ENCODE data around the gene NDUFS4. TPM values are rescaled to one million over a fixed set of nuclear protein-coding genes. Genes with fewer than 3 reads are reported as not detected.

The NDUFS4 gene
- total RNA-seq, 4 donors from 2014 or later, result 78.5 to 120 (median 90.3) TPM

- Histone ChIP-seq H3K4me1 (peaks cover 10 to 21% (median 15%) of the 10 kb centered on the region in 4 donors), H3K27me3 (no peaks in the 10 kb centered on the region), H3K27ac (replicated peaks in 1 of 4) (no peak overlapping the region), H3K4me3 (no peak overlapping the region), H3K9me3 (no peaks in the 10 kb centered on the region), H3K36me3 (no peaks in the 10 kb centered on the region)
- intact Hi-C loops (cut with DNase I), result no loop called here
- WGBS, result 82% methylated on average over 4 of the region's 4 CpGs
- no peak for DNase-seq (ENCODE audit: extremely low spot score)
- TF ChIP-seq POLR2AphosphoS5 (IDR thresholded peaks at IDR 0.05) (no peak), EP300 (IDR thresholded peaks at IDR 0.05) (no peak), CTCF (IDR thresholded peaks at IDR 0.05) (no peak), POLR2A (IDR thresholded peaks at IDR 0.05; ENCODE audit: low read depth) (no peak)
Measured at GRCh38 chr5:53597894-53598293, 37.5 kb downstream of the NDUFS4 start.

GRCh38 chr5:53601570-53601969 lies 41.1 kb downstream of the NDUFS4 start:
- no peaks in the 10 kb centered on the region for H3K9me3 ChIP-seq
- H3K27me3 ChIP-seq, result no peaks in the 10 kb centered on the region
- TF ChIP-seq EP300 (IDR thresholded peaks at IDR 0.05) (no peak), POLR2AphosphoS5 (IDR thresholded peaks at IDR 0.05) (no peak), CTCF (IDR thresholded peaks at IDR 0.05) (no peak), POLR2A (IDR thresholded peaks at IDR 0.05; ENCODE audit: low read depth) (no peak)
- H3K4me3 ChIP-seq, result no peak overlapping the region
- WGBS, result 82% methylated on average over 5 of the region's 5 CpGs
- H3K27ac ChIP-seq (replicated peaks in 1 of 4), result no peak overlapping the region
- peaks cover 12 to 22% (median 17%) of the 10 kb centered on the region in 4 donors for H3K4me1 ChIP-seq
- DNase-seq (ENCODE audit: extremely low spot score), result no peak
- H3K36me3 ChIP-seq, result peaks cover 0 to 22% (median 14%) of the 10 kb centered on the region in 4 donors
- intact Hi-C loops (cut with DNase I), result no loop called here

GRCh38 chr5:53603009-53603687 lies 42.7 kb downstream of the NDUFS4 start:
- H3K27ac ChIP-seq (replicated peaks in 1 of 4), result no peak overlapping the region
- intact Hi-C loops (cut with DNase I), result no loop called here
- DNase-seq (ENCODE audit: extremely low spot score), result no peak
- H3K4me1 ChIP-seq, result peaks cover 12 to 22% (median 17%) of the 10 kb centered on the region in 4 donors
- TF ChIP-seq POLR2AphosphoS5 (IDR thresholded peaks at IDR 0.05) (no peak), CTCF (IDR thresholded peaks at IDR 0.05) (no peak), POLR2A (IDR thresholded peaks at IDR 0.05; ENCODE audit: low read depth) (no peak), EP300 (IDR thresholded peaks at IDR 0.05) (no peak)
- H3K9me3 ChIP-seq, result no peaks in the 10 kb centered on the region
- no peaks in the 10 kb centered on the region for H3K27me3 ChIP-seq
- WGBS, result 34% methylated on average over 6 of the region's 6 CpGs
- H3K4me3 ChIP-seq, result no peak overlapping the region
- H3K36me3 ChIP-seq, result peaks cover 0 to 33% (median 17%) of the 10 kb centered on the region in 4 donors

- H3K27ac ChIP-seq (replicated peaks in 1 of 4), result no peak overlapping the region
- peaks cover 0 to 38% (median 17%) of the 10 kb centered on the region in 4 donors for H3K36me3 ChIP-seq
- intact Hi-C loops (cut with DNase I), result no loop called here
- DNase-seq (ENCODE audit: extremely low spot score), result no peak
- H3K9me3 ChIP-seq, result no peaks in the 10 kb centered on the region
- TF ChIP-seq EP300 (IDR thresholded peaks at IDR 0.05), result no peak
- TF ChIP-seq CTCF (IDR thresholded peaks at IDR 0.05), result no peak
- no peak for TF ChIP-seq POLR2A (IDR thresholded peaks at IDR 0.05; ENCODE audit: low read depth)
- TF ChIP-seq POLR2AphosphoS5 (IDR thresholded peaks at IDR 0.05), result no peak
- H3K4me1 ChIP-seq, result peaks cover 12 to 22% (median 17%) of the 10 kb centered on the region in 4 donors
- 78% methylated on average over 2 of the region's 2 CpGs for WGBS
- no peaks in the 10 kb centered on the region for H3K27me3 ChIP-seq
- no peak overlapping the region for H3K4me3 ChIP-seq
Measured at GRCh38 chr5:53604309-53604708, 43.9 kb downstream of the NDUFS4 start.

Data from esophagus muscularis mucosa (tissue), 4 donors.